ACC112 (cell line): Measurements from ENCODE around the gene SP110.
"Not testable (repeated sequence)": the region's sequence is repeated elsewhere in the genome, so short reads cannot be mapped to it uniquely, and the experiment has no call there.

ENCODE experiments used
- H2AFZ ChIP-seq: fragments of 200-600 bp; sonication (generic); one replicate; pipeline ENCODE4 v1.6.0; 2017; ENCODE audit warnings: antibody characterized with exemption, low read length; ENCODE audit not compliant: unreplicated experiment
- H3K27ac ChIP-seq: fragments of 200-600 bp; sonication (generic); 2 replicates; pipeline ENCODE4 v1.5.1; 2014; ENCODE audit warnings: low read depth, mild to moderate bottlenecking, antibody characterized with exemption, low read length, moderate library complexity
- H3K27me3 ChIP-seq: fragments of 200-600 bp; sonication (generic); 2 replicates; pipeline ENCODE4 v1.6.1; 2014; ENCODE audit warnings: mild to moderate bottlenecking, antibody characterized with exemption, low read length, moderate library complexity, mixed read lengths; ENCODE audit not compliant: insufficient read depth
- H3K36me3 ChIP-seq: fragments of 200-600 bp; sonication (generic); 2 replicates; pipeline ENCODE4 v1.6.1; 2016; ENCODE audit warnings: mild to moderate bottlenecking, antibody characterized with exemption, low read length, moderate library complexity, mixed read lengths; ENCODE audit not compliant: insufficient read depth
- H3K4me1 ChIP-seq: fragments of 200-600 bp; sonication (generic); one replicate; pipeline ENCODE4 v1.6.1; 2016; ENCODE audit warnings: low read length, mixed read lengths; ENCODE audit not compliant: insufficient read depth, unreplicated experiment, control insufficient read depth
- H3K4me3 ChIP-seq: fragments of 200-600 bp; sonication (generic); 2 replicates; pipeline ENCODE4 v1.5.1; 2014; ENCODE audit warnings: mild to moderate bottlenecking, low read depth, low read length
- H3K79me2 ChIP-seq: fragments of 200-600 bp; sonication (generic); one replicate; pipeline ENCODE4 v1.6.0; 2016; ENCODE audit warnings: low read length; ENCODE audit not compliant: control insufficient read depth, unreplicated experiment, insufficient read depth

The SP110 gene

DNA sequence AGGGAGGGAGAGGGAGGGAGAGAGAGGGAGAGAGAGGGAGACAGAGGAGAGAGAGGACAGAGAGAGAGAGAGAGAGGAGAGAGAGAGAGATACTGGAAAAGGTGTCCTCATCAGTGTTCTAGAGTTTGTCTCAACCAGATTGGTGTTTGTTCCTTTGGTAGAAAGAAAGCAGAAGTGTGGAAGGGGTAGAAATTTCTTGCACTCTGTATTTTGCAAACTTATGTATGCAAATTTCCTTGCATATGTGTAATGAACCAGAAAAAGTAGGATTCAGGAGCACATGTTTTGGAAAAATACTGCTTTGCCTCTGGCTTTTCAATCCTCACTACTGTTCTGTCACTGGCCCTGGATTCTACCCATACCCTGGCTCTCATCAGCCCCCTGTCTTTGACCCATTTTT, 4.7 kb upstream of the SP110 start:
- no peak overlapping the region for H2AFZ ChIP-seq
- peaks cover 5% of the 10 kb centered on the region for H3K4me1 ChIP-seq
- no peak overlapping the region for H3K27ac ChIP-seq
- H3K27me3 ChIP-seq: no peaks in the 10 kb centered on the region
- peaks cover 3% of the 10 kb centered on the region for H3K79me2 ChIP-seq
- no peak overlapping the region for H3K4me3 ChIP-seq
- no peaks in the 10 kb centered on the region for H3K36me3 ChIP-seq

DNA sequence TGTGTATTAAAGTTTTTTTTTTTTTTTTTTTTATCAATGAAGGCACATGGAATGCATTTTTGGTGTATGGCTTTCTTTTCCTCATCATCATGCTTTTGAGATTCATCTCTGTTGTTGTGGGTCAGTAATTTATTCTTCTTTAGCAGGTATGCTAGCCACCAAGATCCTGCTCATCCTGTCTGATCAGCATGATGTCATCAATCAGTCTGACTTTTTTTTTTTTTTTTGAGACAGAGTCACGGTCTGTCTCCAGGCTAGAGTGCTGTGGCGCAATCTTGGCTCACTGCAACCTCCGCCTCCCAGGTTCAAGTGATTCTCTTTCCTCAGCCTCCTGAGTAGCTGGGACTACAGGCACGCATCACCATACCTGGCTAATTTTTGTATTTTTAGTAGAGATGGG, 3.0 kb upstream of the SP110 start:
- Histone ChIP-seq H3K4me1 (peaks cover 13% of the 10 kb centered on the region), H3K79me2 (peaks cover 19% of the 10 kb centered on the region)
- not testable (repeated sequence) for H3K4me3 ChIP-seq, H3K27me3 ChIP-seq, H2AFZ ChIP-seq, H3K36me3 ChIP-seq, H3K27ac ChIP-seq

DNA sequence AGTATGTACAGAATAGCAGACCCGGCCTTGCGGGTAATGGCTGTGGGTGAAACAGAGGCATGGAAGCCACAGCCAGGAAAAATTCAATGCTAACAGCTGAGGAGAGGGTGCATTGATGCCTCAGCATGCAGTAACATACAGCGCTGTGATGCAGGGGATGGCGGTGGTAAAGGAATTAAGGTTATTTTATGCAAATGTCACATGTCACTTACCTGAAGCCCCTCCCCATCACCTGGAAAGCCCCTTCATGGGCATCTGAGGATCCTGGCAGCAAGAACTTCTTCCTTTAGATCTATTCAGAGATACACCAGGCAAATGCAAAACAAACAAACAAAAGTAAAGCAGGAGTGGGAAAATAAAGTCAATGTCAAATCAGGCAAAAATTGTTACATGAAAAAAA, 1.7 kb upstream of the SP110 start:
- Histone ChIP-seq H3K79me2 (peaks cover 27% of the 10 kb centered on the region), H3K4me3 (no peak overlapping the region), H3K4me1 (peaks cover 19% of the 10 kb centered on the region), H3K27ac (no peak overlapping the region), H2AFZ (no peak overlapping the region), H3K36me3 (peaks cover 3% of the 10 kb centered on the region; the same call in 1 of the 2 replicates), H3K27me3 (no peaks in the 10 kb centered on the region)

DNA sequence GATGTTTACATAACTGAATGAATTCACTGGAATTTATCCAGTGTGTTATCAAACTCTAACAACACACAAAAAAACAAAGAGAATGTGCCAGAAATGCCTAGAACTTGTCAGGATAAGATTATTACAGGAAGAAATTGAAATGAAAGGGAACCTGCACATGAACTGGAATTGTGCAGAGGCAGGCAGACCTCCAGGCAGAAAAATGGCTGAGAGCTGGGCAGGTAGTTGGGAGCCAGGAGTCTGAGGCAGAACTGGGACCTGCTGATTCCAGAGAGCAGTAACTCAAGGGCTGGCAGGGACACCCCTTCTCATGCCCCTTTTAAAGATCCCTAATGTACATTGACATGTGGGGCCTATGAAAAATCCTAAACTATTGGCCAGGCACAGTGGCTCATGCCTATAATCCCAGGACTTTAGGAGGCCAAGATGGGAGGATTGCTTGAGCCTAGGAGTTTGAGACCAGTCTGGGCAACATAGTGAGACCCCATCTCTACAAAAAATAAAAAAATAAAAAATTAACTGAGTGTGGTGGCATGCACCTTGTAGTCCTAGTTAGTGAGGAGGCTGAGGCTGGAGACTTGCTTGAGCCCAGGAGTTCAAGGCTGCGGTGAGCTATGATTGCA, 674 bp upstream of the SP110 start:
- H3K79me2 ChIP-seq: peaks cover 37% of the 10 kb centered on the region
- H3K36me3 ChIP-seq: peaks cover 13% of the 10 kb centered on the region; the same call in 1 of the 2 replicates
- H3K27ac ChIP-seq: peak overlapping the region; percentile 77
- H3K4me3 ChIP-seq: peak overlapping the region; percentile 96
- peak overlapping the region; percentile 37 for H2AFZ ChIP-seq
- H3K4me1 ChIP-seq: peaks cover 20% of the 10 kb centered on the region
- H3K27me3 ChIP-seq: no peaks in the 10 kb centered on the region

DNA sequence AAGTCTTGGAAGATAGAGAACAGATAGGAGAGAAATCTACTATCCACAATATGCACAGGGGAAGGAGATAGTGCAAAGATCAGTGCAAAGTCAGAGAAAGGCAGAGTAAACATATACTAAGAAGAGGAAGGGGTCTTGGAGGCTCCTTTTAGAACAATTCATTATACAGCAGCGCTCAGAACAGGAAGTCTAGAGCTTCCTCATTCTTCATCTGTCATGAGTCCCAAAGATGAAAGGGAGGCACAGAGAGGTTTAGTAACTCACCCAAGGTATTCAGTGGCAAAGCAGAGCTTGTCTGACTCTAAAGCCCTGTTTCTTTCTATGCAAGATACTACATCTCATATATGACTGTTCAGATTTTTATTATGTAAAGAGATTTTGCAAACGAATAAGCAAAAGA, 1.4 kb downstream of the SP110 start:
- Histone ChIP-seq H2AFZ (no peak overlapping the region), H3K36me3 (peaks cover 20% of the 10 kb centered on the region), H3K4me1 (peaks cover 20% of the 10 kb centered on the region), H3K27me3 (no peaks in the 10 kb centered on the region), H3K4me3 (peak overlapping the region; percentile 96), H3K27ac (no peak overlapping the region), H3K79me2 (peaks cover 45% of the 10 kb centered on the region)

DNA sequence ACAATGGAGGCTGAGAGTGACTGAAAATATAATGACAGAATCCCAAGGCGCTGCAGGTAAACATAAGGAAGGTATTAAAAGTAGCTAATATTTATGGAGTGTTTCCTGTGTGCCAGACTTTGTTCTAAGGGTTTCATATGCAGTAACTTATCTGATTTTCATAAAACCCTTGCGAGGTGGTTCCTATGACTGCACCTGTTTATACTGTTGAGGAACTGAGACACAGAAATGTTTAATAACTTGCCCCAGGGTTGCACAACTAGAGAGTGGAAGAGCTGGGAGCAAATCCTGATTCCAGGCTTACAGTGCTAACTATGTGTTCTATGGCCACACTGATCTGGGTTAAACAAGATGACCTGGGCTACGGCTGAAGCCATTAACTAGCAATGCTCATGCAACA, 2.4 kb downstream of the SP110 start:
- Histone ChIP-seq H2AFZ (no peak overlapping the region), H3K4me1 (peaks cover 20% of the 10 kb centered on the region), H3K4me3 (peak overlapping the region; percentile 96), H3K36me3 (peaks cover 23% of the 10 kb centered on the region), H3K79me2 (peaks cover 45% of the 10 kb centered on the region), H3K27me3 (no peaks in the 10 kb centered on the region), H3K27ac (no peak overlapping the region)

DNA sequence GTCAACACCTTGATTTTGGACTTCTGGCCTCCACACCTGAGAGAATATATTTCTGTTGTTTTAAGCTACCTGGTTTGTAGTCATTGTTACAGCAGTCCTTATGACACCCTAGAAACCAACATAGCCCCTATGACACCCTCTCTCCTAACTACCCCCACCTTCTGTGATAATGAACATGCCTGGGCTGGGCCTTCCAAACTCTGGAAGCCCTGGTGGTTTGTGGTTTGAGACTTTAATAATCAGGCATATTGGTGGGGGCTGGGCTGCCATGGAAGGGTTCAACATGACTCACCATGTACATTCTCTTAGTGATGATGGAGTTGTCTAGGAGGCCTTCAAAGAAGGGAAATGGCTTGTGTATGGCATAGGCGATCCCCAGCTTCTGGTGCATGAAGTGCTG, 3.3 kb downstream of the SP110 start:
- Histone ChIP-seq H3K36me3 (peaks cover 28% of the 10 kb centered on the region), H3K27me3 (no peaks in the 10 kb centered on the region)

DNA sequence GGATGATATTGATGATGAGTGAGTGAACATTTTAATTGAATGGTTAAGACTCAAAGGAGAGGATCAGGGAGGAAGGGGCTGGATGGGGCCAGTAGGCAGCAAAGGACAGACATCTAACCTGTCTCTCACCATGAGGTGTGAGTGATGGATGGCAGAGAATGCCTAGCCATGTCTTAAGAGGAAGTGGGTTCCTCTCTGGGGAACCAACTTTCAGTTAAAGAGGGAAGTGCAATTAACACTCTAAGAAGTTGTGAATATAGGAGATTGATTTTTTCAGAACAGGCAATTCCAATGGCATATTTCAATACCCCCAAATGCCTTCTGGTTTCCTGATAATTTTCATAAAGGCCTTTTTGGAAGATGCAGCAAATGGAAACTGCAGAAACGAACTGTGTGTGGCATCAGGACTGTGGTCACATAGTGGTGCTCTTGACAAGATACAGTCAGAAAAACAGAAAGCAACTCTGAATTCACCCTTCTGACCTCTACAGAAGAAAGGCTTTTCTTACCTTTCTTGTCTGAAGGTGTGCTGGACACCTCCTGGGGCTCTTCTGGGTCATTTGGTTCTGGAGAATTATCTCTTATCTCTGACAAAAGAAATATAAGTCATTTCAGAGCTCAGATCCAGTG, 10.2 kb downstream of the SP110 start:
- no peak overlapping the region for H3K4me3 ChIP-seq
- H3K79me2 ChIP-seq: peaks cover under 1% of the 10 kb centered on the region
- H3K27me3 ChIP-seq: no peaks in the 10 kb centered on the region
- H3K27ac ChIP-seq: no peak overlapping the region
- H3K36me3 ChIP-seq: peaks cover 74% of the 10 kb centered on the region
- H2AFZ ChIP-seq: no peak overlapping the region
- no peaks in the 10 kb centered on the region for H3K4me1 ChIP-seq

More for the DNA sequence above, 3.3 kb downstream of the SP110 start:
- H3K27ac ChIP-seq: no peak overlapping the region
- H3K4me3 ChIP-seq: no peak overlapping the region
- H3K79me2 ChIP-seq: peaks cover 45% of the 10 kb centered on the region
- H3K4me1 ChIP-seq: peaks cover 20% of the 10 kb centered on the region
- no peak overlapping the region for H2AFZ ChIP-seq

DNA sequence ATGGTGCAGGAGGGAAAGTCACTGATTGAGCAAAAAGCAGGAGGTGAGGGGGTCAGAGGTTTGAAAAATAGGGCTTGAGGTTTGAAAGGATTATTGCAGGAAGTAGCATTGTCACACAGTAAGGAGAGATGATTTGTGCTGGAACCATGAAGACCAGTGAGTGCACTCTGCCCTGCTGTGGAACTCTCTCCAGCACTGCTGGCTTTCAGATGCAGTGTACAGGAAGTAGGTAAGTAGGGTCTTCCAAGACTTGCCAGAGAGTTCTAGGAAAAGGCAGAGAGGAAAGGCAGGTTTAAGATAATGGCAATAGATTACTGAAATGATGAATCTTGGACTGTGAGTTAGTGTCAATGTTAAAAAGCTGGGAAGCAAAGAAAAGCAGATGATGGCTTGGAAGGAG, 11.2 kb downstream of the SP110 start:
- no peaks in the 10 kb centered on the region for H3K4me1 ChIP-seq
- no peak overlapping the region for H2AFZ ChIP-seq
- H3K36me3 ChIP-seq: peaks cover 82% of the 10 kb centered on the region
- no peaks in the 10 kb centered on the region for H3K27me3 ChIP-seq
- no peaks in the 10 kb centered on the region for H3K79me2 ChIP-seq
- no peak overlapping the region for H3K27ac ChIP-seq
- no peak overlapping the region for H3K4me3 ChIP-seq

DNA sequence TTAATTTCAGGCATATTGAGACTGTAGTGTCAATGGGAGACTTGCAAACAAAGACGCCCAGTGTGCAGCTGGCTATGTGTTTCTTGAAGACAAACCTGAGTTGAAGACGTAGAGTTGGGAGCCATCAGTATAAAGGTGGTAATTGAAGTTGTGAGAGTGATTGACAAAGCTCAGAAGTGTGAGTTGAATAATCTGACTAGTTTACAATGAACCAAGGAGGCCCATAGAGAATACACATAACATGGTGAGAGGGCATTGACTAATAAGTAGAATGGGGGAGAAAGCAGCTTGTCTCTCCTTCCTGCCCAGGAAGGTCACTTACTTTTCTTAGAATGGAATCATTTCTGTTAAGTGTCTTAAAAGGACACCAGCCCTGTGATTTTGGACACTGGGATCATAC, 14.1 kb downstream of the SP110 start:
- no peaks in the 10 kb centered on the region for H3K4me1 ChIP-seq
- no peak overlapping the region for H3K27ac ChIP-seq
- H3K27me3 ChIP-seq: no peaks in the 10 kb centered on the region
- no peaks in the 10 kb centered on the region for H3K79me2 ChIP-seq
- peaks cover 94% of the 10 kb centered on the region for H3K36me3 ChIP-seq
- H2AFZ ChIP-seq: no peak overlapping the region
- H3K4me3 ChIP-seq: no peak overlapping the region

DNA sequence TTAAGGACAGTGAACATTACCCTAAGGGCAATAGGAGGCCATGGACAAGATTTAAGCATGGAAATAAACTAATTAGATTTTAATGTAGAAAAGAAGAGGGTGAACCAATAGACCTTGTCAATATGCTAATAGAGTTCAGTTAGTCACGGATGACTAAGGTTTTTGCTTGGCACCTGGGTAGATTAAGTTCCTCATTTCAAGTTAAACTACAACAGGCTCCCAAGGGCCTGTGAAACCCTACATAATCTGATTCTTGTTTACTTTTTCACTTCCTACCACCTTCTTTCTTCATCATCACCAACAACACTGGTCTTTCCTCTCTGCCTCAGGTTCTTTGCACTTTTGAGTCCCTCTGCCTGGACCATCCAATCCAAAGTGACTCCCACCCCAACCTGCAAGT, 14.8 kb downstream of the SP110 start:
- no peaks in the 10 kb centered on the region for H3K79me2 ChIP-seq
- H3K4me1 ChIP-seq: no peaks in the 10 kb centered on the region

More for the DNA sequence above, 14.8 kb downstream of the SP110 start:
- Histone ChIP-seq H3K4me3 (no peak overlapping the region), H3K36me3 (peaks cover 95% of the 10 kb centered on the region), H2AFZ (no peak overlapping the region), H3K27ac (no peak overlapping the region), H3K27me3 (no peaks in the 10 kb centered on the region)
